Esophagus (tissue), 2 donors: Measurements from ENCODE around the gene IPO9. TPM values are rescaled to one million over a fixed set of nuclear protein-coding genes. Genes with fewer than 3 reads are reported as not detected.
A peak's percentile ranks its signal among the peaks of the same experiment; 100 is the strongest.

Experiments used
- H3K27ac ChIP-seq, 2 donors: one replicate each; pipeline ENCODE4 v1.5.1; 2013; ENCODE audit warnings: low read depth in 2 of 2, mild to moderate bottlenecking in 2 of 2, inconsistent platforms in 1 of 2, low read length in 1 of 2, moderate library complexity in 1 of 2
- H3K27me3 ChIP-seq, 2 donors: one replicate each; pipeline ENCODE4 v1.6.1; 2013; ENCODE audit warnings: low read length in 2 of 2, control low read depth in 1 of 2, mild to moderate bottlenecking in 1 of 2; ENCODE audit not compliant: insufficient read depth in 2 of 2, control insufficient read depth in 1 of 2
- H3K36me3 ChIP-seq, 2 donors: one replicate each; pipeline ENCODE4 v1.6.1; 2013; ENCODE audit warnings: low read length in 1 of 2; ENCODE audit not compliant: control insufficient read depth in 2 of 2, insufficient read depth in 2 of 2
- H3K4me1 ChIP-seq, 2 donors: one replicate each; pipeline ENCODE4 v1.6.1; 2013; ENCODE audit warnings: low read length in 1 of 2; ENCODE audit not compliant: control insufficient read depth in 2 of 2, insufficient read depth in 2 of 2
- H3K4me3 ChIP-seq, 2 donors: one replicate each; pipeline ENCODE4 v1.5.1; 2013; ENCODE audit warnings: low read length in 2 of 2, mild to moderate bottlenecking in 2 of 2, low read depth in 1 of 2, moderate library complexity in 1 of 2
- H3K9me3 ChIP-seq, 2 donors: one replicate each; pipeline ENCODE4 v1.6.1; 2013; ENCODE audit warnings: mild to moderate bottlenecking in 2 of 2, low read depth in 1 of 2, low read length in 1 of 2, moderate library complexity in 1 of 2; ENCODE audit not compliant: control insufficient read depth in 2 of 2, insufficient read depth in 1 of 2
- WGBS, 2 donors: extraction: QIAGEN DNeasy Blood & Tissue Kit; methylation state at CpG; one replicate each; pipeline ENCODE4 v1.1.7; 2013; 5-methylcytosine and 5-hydroxymethylcytosine counted together
- polyA plus RNA-seq, 2 donors: library from polyadenylated mRNA; stranded (reverse); fragments of 200-250 nt; gene quantifications; one replicate each; pipeline ENCODE4 v1.2.3, GENCODE V29; 2013
- donor health status: healthy with polysubstance abuse.
- donor health status: Bipolar disorder and iron deficiency.

Gene IPO9
- polyA plus RNA-seq, 2 donors = 11.2 to 11.5 TPM

DNA sequence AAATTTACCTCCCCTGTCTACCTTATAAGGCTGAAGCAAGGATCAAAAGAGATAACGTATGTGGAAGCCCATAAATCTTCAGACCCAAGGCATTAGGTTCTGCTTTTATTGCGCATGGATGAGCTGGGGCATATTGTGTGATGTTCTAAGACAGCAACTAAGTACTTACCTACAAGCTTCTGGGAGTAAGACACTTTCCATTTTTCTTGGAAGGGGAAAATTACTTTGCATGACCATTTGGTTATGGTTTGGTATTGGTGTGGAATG is 96.3 kb downstream of the IPO9 start:
- WGBS, 2 donors = 69 to 76% methylated on average over 2 of the region's 2 CpGs
- Histone ChIP-seq H3K4me3 (no peak overlapping the region), H3K36me3 (no peaks in the 10 kb centered on the region), H3K4me1 (peaks cover 0 to 4% of the 10 kb centered on the region in 2 donors), H3K27me3 (no peaks in the 10 kb centered on the region), H3K27ac (no peak overlapping the region), H3K9me3 (no peaks in the 10 kb centered on the region)

DNA sequence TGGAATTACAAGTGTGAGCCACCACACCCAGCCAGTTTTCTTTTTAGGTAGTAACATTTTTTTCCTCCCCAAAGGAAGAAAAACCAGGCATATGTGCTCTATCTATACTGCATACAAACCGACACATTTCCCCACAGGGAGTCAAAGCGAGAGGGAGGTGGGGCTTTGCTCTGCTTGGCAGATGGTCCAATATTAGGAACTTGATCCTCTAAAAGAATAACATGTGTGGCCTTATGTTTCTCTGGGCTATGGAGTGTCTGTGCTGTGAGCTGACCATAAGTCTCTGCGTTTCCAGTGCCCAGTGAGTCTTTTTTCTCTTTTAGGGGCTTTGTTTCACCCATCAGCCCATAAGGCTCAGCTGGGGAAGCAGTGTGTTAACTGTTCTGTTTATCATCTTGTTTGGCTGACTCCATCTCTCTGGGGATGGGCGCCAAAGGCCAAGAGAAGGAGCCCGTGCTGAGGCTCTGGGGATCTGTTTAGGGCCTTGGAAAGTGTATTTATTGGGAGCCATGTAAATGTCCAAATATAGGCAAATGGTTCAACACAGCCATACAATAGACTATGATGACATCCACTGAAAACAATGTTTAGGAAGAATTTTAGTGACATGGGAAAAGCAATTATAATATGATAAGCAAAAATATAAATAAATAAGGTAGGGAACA is 97.2 kb downstream of the IPO9 start:
- peak overlapping the region; percentile 8 to 34 for H3K27ac ChIP-seq
- H3K36me3 ChIP-seq = no peaks in the 10 kb centered on the region
- WGBS, 2 donors = 70 to 72% methylated on average over 5 of the region's 5 CpGs
- no peaks in the 10 kb centered on the region for H3K27me3 ChIP-seq
- no peak overlapping the region for H3K4me3 ChIP-seq
- no peaks in the 10 kb centered on the region for H3K9me3 ChIP-seq
- peaks cover 0 to 4% of the 10 kb centered on the region in 2 donors for H3K4me1 ChIP-seq

DNA sequence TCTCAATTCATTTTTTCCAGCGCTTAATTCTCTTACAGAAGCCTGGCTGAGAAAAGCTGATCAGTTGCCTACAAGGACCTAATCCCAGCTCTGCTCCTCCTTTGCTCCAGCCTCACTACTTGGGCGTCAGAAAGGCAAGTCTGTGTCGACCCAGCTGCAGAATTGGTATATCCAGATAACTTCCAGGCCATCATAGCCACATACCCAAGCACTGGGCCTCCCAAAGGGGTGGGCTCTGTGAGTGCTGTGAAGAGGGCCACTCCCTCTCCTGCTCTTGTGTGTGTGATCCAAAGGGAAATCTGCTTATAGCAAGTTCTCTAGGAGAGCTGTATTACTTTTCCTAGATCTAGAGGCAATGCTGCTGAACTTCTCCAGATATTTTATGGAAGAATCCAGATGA is 99.3 kb downstream of the IPO9 start:
- Histone ChIP-seq H3K4me1 (peaks cover 0 to 4% of the 10 kb centered on the region in 2 donors), H3K27ac (no peak overlapping the region), H3K4me3 (no peak overlapping the region), H3K36me3 (no peaks in the 10 kb centered on the region), H3K9me3 (no peaks in the 10 kb centered on the region), H3K27me3 (no peaks in the 10 kb centered on the region)
- 85 to 89% methylated on average over 3 of the region's 3 CpGs for WGBS, 2 donors

DNA sequence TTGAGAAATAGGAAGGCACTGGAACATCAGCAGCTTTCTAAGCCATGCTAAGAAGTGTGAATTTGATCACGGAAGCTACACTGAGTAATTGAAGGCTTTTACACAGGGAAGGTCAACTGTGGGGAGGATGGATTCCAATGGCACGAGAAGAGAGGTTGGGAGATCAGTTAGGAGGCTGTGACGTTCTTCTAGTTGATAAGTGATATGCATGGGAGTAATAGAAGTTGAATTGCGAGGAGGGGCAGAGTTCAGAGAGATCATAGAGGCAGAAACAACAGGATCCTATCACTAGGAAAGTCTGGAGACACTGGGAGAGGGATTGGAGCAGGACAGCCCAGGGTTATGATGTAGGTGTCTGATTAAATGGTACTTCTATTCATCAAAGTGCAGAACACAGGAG is 101.2 kb downstream of the IPO9 start:
- H3K4me3 ChIP-seq = no peak overlapping the region
- peaks cover 5 to 9% of the 10 kb centered on the region in 2 donors for H3K4me1 ChIP-seq
- 65 to 72% methylated on average over 4 of the region's 4 CpGs for WGBS, 2 donors
- no peaks in the 10 kb centered on the region for H3K36me3 ChIP-seq
- H3K27ac ChIP-seq = no peak overlapping the region
- H3K9me3 ChIP-seq = no peaks in the 10 kb centered on the region
- no peaks in the 10 kb centered on the region for H3K27me3 ChIP-seq

DNA sequence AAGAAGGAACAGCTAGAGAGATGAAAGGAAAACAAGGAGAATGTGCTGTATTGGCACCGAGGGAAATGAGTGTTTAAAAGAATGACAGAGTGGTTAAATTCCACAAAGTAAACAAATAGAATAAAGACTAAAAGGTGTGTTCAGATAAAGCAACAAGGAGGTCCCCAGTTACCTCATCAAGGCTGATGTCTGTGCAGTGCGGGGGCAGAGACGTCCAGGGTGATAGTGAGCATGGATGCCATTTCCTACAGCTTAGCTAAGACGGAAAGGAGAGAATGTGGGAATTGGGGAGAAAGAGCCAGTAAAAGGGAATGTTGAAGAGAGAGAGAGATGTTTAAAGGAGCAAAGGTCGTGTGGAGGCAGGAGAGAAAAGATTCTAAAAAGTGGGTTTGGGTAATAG is 101.8 kb downstream of the IPO9 start:
- Histone ChIP-seq H3K27ac (no peak overlapping the region), H3K4me3 (no peak overlapping the region)
- 62 to 65% methylated on average over 5 of the region's 5 CpGs for WGBS, 2 donors

More for the DNA sequence above, 101.8 kb downstream of the IPO9 start:
- Histone ChIP-seq H3K27me3 (no peaks in the 10 kb centered on the region), H3K9me3 (no peaks in the 10 kb centered on the region), H3K36me3 (no peaks in the 10 kb centered on the region), H3K4me1 (peaks cover 5 to 9% of the 10 kb centered on the region in 2 donors)

Other genes with a start within 250 kb of the IPO9 start
- 1 to 10 TPM; 2.3 to 3.7 TPM for gene SHISA4, start 59.7 kb downstream of the IPO9 start, polyA plus RNA-seq
- gene LMOD1, start 117.4 kb downstream of the IPO9 start, polyA plus RNA-seq = 10 to 100 TPM; 30.2 to 60.4 TPM
- 10 to 100 TPM; 21.7 to 37.4 TPM for gene TIMM17A, start 126.3 kb downstream of the IPO9 start, polyA plus RNA-seq
- gene RNPEP, start 153.5 kb downstream of the IPO9 start, polyA plus RNA-seq = 10 to 100 TPM; 45.3 to 52.3 TPM
- gene ELF3, start 181.4 kb downstream of the IPO9 start, polyA plus RNA-seq = 100 to 1,000 TPM; 440 to 749 TPM